Activated CD4-positive, CD25-positive, alpha-beta regulatory T cell treated with anti-CD3 and anti-CD28 coated beads, Interleukin-2, amount 50 U/mL, for 24 hours (primary cell): Measurements from ENCODE around the gene PPP1R12B.
A peak's percentile ranks its signal among the peaks of the same experiment; 100 is the strongest.

Experiments used
- ATAC-seq, 2 donors: fragments of 150-1000 bp; cut with Tn5 transposase; one replicate each; pipeline ENCODE4 v1.10.0; 2021; ENCODE audit warnings: mild to moderate bottlenecking in 1 of 2, moderate library complexity in 1 of 2

Gene PPP1R12B, protein sequence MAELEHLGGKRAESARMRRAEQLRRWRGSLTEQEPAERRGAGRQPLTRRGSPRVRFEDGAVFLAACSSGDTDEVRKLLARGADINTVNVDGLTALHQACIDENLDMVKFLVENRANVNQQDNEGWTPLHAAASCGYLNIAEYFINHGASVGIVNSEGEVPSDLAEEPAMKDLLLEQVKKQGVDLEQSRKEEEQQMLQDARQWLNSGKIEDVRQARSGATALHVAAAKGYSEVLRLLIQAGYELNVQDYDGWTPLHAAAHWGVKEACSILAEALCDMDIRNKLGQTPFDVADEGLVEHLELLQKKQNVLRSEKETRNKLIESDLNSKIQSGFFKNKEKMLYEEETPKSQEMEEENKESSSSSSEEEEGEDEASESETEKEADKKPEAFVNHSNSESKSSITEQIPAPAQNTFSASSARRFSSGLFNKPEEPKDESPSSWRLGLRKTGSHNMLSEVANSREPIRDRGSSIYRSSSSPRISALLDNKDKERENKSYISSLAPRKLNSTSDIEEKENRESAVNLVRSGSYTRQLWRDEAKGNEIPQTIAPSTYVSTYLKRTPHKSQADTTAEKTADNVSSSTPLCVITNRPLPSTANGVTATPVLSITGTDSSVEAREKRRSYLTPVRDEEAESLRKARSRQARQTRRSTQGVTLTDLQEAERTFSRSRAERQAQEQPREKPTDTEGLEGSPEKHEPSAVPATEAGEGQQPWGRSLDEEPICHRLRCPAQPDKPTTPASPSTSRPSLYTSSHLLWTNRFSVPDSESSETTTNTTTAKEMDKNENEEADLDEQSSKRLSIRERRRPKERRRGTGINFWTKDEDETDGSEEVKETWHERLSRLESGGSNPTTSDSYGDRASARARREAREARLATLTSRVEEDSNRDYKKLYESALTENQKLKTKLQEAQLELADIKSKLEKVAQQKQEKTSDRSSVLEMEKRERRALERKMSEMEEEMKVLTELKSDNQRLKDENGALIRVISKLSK

DNA sequence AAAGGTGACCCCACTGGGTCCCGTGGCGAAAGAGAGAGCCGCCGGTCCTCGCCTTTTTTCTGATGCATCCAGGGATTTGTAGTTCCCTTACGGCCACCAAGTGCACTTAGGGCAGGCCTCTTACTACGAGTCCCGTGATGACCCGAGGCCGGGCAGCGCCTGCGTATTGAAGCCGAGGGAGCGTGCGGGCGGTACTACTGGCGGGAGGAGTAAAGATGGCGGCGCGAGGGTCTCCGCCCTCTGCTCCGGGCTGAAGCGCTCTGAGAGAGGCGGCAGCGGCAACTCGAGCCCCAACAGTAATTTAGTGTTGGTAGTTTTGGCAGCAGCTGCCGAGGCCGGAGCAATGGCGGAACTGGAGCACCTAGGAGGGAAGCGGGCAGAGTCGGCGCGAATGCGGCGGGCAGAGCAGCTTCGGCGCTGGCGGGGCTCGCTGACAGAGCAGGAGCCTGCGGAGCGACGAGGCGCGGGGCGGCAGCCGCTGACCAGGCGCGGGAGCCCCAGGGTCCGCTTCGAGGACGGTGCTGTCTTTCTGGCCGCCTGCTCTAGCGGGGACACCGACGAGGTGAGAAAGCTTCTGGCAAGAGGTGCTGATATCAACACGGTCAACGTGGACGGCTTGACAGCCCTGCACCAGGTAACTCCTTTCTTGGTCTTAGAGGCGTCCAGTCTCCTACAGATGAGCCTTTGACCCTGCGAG, at the start of gene PPP1R12B:
PPP1R12B (plus strand) TSS at position 191 of the 697 bp plus-strand sequence; CDS start at position 344, 153 bp downstream.
- ATAC-seq, result peak; percentile 97 to 99

DNA sequence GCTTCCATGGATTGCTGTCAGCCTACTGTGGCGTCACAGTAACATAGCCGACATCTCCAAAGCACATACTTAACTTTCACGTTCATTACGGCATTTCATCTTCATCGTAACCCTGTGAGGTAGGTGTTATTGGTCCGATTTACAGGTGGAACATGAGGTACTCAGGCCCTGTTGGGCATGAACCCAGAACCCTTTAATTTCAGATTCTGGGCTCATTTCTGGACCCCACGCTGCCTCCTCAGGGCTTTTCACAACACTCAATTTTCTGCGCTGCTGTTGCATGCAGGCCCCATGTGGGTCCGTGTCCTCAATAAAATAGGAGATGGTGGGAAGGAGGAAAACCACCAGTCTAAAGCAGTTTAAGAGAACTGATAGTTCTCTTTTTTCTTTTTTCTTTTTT, 46.3 kb upstream of the PPP1R12B start:
- no peak for ATAC-seq

DNA sequence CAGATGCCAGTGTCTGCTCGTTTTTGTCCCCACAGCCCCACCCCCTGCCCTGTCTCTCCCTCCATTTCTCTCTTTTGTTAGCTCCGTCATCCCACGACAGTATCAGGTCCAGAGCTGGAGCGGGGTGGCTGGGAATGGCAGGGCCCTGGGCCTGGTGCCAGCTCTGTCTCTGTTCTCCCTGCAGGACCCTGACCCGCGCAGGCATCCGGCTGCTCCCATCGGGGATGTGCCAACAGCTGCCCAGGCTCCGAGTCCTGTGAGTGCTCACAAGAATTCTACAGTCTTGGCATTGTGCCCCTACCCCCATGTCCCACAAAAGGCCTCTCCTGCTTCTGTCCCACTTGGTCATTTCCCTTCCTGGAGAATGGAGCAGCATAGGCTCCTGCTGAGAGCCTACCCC, 44.1 kb upstream of the PPP1R12B start:
- ATAC-seq, result no peak

DNA sequence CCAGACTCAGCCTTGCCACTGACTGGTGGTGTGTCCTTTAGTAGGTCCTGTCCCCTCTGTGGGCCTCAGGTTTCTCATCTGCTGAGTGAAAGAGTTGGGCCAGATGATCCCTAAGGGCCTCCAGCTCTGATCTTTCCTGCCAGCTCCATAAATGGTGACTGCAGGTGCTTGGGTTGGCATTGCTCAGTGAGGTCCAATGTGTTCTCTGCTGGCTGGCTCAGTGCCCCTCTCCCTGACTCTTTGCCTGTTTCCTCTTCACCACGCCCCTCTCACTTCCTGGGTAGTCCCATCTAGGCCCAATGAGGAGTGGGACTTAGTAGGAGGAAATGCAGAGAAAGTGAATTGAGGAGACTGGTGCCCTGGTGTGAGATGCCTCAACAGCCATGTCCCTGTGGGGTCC, 43.3 kb upstream of the PPP1R12B start:
- no peak for ATAC-seq

DNA sequence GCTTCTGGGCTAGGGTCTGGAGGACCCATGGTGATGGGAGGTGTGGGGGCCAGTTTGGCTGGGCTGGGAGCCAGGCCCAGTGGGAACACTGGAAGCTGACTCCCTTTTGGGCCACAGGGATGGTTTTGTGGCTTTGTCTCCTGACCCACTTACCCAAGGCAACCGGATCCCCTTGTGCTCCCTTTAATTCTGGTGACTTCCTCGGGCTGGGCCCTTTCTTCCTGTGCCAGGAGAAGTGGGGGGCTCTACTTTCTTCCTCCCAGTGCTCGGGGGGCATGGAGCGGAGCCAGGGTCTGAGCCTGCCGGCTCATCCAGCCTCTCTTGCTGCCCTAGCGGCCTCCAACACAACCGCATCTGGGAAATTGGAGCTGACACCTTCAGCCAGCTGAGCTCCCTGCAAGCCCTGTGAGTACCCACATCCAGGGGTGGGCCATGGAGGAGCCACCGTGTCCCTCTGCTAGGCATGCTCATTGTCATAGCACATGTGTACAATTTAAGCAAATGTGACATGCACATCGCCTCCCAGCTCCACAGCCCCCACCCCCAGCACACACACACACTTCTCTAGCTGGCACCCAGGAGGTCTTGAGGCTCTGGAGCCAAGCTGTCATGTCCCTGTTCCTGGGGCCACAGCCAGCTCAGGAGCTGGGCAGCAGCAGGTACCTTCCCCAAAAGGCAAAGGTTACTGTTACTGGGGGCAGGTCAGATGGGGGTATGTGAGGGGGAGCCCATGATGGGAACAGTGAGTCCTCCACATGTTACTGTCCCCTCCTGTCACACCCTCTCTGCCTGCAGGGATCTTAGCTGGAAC, 41.8 kb upstream of the PPP1R12B start:
- no peak for ATAC-seq

DNA sequence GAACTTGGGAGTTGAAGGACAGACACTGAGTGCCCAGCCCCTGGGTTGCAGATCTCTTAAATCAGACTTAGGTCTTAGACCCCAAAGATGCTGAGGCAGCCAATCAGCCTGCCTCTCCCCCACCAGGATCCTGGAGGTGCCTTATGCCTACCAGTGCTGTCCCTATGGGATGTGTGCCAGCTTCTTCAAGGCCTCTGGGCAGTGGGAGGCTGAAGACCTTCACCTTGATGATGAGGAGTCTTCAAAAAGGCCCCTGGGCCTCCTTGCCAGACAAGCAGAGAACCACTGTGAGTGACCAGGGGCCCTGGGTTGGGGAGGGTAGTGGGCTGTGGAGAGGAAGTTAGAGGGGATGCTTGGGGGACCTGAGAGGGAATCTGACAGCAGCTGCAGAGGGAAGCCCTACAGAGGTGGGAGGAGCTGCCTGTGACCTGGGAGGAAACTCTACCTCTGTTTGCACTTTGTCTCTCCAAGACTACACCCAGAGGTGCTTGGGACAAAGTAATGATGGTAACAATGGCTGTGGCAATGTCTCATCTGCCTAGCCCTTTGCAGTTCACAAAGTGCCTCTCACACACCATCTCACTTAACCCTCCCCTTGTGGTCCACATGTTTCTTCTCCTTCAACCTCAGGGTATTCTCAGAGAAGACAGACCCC, 38.3 kb upstream of the PPP1R12B start:
- ATAC-seq, result no peak

DNA sequence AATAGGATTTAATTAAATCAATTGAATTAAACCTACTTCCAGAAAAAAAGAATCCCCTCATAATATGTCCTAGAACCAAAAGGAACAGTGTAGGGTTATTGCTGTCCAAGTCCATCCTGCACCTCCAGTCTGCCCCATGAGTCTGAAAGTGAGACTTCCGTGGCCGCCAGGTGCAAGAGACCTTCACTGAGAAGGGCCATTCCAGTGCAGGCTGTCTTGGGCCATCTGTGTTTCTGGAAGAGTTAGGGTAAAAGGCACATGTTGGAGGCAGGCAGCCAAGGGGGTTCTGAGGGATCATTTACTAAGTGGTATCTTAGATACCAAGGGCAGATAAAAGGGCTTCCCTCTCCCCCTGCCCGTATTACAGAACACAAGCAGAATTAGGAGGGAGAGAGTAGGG, 37.8 kb upstream of the PPP1R12B start:
- no peak for ATAC-seq

DNA sequence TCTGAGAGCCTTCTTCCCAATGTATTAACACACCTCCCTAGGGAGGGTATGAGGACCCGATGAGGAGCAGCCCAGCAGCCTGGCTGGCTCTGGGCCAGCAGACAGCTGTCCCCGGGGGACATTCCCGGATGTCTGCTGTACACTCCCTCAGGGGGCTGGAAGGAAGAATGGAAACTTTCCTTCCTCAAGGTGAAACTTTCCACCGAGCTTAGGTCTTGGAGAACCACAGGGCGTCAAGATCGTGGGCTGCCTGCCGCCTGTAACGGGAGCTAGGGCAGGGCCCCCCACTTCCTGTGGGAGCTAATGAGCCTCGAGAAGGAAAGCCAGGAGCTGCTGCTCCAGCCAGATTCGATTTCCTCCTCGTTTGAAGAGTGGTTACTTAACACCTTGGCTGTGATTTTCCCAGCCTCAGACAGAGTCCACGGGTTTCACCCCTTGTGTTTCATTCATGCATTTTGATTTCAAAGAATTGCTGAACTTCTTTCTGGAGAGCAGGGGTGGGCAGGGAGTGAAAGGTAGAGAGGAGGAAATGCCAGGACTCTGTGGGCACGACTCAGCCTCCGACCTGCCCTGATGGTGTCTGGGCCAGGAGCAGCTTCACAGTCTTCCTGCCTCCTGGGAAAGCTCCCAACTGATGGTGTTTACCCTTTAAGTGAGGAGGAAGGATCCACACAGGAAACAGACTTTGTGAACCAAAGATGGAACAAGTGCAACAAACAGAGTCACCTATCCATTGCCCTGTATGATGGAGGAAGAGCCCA, 36.4 kb upstream of the PPP1R12B start:
- no peak for ATAC-seq

DNA sequence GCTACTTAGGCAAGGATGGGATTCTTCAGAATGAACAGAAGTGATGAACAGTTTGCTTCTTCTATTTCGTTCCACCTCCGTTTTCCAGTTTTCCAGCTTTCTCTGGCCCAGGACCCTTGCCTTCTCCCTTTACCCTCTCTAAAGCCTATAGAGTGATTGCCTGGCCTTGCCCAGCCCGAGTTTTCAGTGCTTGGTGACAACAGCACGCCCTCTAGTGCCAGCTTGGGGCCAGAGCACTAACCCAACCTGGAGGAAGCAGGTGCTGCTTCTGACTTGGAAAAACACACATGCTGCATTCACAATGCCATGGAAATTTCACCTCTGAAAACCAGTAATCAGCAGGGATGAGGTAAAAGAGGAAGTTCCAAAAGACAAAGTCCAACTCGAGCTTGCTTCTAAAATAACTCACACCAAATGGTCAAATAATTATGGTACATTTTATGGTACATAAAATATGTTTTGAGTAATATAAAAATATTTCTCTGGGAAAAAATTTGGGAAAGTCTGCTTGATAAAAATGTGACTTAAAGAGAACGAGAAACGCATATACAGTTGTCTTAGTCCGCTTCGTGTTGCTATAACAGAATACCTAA, 32.8 kb upstream of the PPP1R12B start:
- ATAC-seq, result peak; percentile 77

DNA sequence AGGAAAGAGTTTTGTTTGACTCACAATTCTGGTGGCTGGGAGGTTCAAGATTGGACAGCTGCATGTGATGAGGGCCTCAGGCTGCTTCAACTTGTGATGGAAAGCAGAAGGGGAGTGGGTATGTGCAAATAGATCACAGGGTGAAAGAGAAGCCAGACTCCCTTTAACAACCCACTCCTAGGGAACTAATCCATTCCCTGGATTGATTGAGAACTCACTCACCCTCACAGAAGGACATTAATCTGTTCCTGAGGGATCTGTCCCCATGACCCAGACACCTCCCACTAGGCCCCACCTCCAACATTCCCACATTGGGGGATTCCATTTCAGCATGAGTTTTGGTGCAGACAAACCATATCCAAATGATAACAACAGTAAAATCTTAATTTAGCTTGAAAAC, 32.3 kb upstream of the PPP1R12B start:
- ATAC-seq, result no peak

DNA sequence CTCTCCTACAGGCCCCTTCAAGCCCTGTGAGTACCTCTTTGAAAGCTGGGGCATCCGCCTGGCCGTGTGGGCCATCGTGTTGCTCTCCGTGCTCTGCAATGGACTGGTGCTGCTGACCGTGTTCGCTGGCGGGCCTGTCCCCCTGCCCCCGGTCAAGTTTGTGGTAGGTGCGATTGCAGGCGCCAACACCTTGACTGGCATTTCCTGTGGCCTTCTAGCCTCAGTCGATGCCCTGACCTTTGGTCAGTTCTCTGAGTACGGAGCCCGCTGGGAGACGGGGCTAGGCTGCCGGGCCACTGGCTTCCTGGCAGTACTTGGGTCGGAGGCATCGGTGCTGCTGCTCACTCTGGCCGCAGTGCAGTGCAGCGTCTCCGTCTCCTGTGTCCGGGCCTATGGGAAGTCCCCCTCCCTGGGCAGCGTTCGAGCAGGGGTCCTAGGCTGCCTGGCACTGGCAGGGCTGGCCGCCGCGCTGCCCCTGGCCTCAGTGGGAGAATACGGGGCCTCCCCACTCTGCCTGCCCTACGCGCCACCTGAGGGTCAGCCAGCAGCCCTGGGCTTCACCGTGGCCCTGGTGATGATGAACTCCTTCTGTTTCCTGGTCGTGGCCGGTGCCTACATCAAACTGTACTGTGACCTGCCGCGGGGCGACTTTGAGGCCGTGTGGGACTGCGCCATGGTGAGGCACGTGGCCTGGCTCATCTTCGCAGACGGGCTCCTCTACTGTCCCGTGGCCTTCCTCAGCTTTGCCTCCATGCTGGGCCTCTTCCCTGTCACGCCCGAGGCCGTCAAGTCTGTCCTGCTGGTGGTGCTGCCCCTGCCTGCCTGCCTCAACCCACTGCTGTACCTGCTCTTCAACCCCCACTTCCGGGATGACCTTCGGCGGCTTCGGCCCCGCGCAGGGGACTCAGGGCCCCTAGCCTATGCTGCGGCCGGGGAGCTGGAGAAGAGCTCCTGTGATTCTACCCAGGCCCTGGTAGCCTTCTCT, 30.3 kb upstream of the PPP1R12B start:
- no peak for ATAC-seq

DNA sequence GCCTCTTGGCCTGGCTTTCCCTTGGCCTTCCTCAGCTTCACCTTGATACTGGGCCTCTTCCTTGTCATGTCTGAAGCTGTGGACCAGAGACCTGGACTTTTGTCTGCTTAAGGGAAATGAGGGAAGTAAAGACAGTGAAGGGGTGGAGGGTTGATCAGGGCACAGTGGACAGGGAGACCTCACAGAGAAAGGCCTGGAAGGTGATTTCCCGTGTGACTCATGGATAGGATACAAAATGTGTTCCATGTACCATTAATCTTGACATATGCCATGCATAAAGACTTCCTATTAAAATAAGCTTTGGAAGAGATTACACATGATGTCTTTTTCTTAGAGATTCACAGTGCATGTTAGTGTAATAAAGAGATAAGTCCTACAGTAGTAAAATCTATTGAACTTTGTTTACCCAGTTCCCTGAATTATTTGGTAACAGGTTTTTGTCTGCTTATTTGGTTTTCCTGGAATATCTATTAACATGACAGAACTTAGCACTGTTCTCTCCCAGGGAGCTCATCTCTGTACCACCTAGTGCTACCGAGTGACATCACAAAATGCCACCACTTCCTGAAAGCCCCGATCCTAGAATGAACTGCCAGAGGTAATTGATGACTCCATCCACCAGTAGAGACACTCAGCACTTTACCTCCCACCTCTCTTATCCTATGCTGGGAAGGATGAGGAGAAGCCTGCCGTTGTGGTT, 29.0 kb upstream of the PPP1R12B start:
- no peak for ATAC-seq

DNA sequence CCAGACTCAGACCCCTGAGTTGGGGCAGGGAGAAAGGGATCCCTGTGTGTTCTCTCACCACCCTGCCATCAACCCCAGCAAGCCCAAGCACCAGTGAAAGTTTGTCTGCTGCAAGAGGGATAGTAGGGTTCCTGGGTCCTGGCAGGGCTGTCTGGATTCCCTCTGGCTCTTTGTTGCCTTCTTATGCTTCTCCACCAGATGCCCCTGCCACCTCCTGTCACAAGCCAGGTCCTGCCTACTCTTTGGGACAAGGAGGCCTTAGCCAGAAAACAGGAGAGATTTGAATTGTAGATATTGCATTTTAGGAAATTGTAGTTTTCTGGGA, 28.5 kb upstream of the PPP1R12B start:
- ATAC-seq, result no peak

DNA sequence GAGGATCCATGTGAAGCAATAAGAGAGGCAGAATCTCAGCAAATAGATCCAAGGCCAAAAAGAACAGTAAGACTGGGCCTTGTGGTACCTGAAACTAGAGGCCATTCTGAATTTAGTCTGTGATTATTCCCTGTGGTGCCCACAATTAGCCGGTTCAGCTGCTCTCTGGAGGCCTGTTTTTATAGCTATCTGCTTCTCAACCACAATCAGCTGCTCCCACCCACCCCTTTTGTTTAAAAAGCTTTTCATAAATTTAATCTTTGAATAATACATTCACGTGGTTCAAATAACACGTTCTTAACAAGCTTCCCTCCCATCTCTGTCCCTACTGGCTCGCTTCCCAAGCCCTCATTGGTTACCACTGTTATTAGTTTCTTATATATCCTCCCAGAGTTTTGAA, 24.8 kb upstream of the PPP1R12B start:
- ATAC-seq, result no peak

DNA sequence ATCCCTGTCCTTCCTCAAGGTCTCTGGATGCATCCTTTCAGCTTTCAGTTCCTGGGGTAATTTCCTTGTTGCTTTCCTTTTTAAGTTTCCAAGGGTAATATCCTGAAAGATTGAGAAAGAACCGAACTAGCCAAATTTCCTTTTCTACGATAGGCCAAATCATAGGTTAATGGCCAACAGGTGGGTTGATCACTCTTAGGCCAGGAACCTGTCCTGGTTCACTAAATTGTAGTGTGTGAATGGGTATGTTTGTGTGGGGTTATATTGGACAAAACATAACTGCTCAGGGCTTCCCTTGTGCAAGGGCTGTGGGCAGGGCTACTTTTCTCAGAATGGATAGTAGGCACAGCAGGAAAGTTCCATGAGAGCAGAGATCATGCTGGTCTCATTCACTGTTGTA, 23.9 kb upstream of the PPP1R12B start:
- no peak for ATAC-seq

DNA sequence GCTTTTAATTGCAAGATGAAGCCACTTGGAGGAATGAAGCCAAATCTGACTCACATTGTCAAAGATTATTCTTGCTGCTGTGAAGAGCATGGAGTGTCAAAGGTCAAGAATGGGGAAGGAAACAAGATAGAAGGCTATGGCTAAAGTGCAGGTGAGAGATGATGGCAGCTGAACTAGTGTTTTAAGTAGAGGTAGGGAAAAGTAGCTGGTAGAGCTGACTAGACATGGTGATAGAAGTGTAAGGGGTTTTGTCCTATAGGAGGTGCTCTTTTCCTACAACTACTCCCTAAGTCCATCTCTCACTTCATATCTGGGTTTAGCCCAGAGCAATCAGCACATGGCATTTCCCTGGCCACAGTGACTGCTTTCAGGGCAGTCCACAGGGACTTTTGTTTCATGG, 18.6 kb upstream of the PPP1R12B start:
- no peak for ATAC-seq

DNA sequence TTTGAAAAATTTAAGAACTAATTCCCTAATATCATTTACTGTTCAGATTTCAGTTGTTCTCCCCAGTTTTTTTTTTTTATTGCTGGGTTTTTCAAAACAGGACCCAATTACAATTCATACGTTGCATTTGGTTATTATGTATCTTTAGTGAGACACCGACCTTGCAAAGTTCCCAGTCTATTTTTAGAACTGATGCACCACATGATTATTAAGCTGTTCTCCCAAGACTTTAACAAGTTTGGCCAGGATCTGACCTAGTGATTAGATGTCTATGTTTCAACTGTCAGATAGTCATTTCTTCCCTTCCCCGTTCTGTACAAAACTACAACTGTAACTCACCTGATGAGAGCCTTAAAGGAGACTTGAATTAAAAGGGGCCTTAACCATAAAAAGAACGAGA, 14.6 kb upstream of the PPP1R12B start:
- no peak for ATAC-seq

DNA sequence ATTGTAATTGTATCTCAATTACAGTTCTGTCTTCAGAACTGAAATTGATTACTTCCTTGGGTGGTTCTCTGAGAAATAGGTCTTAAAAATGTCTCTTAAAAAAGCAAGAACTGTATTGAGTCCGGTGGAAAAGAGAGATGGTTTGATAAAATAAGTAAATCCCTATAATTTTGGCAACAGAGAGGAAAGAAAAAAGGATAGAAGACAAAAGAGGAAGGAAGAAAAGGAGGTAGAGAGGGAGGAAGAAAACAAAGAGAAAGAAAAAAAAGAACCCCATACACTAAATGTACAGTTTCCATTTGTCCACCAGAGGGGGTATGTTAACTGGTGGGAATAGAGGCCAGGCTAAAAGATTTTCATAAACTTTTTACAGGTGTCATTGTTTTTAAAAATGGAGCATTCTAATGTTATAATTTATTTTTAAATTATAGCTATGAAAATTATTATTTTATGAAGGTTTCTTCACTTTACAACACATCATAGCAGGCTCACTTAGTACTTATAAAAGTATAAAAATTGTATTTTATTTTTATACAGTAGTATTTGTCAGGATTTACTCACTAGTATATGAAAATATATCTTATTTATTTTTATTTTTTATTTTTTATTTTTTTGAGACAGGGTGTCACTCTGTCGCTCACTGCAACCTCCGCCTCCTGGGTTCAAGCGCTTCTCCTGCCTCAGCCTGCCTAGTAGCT, 4.7 kb upstream of the PPP1R12B start:
- no peak for ATAC-seq
